ENCODE results near the gene CREBBP. TPM values are rescaled to one million over a fixed set of nuclear protein-coding genes. Genes with fewer than 3 reads are reported as not detected.

CREBBP gene
- total and polyA plus RNA-seq, 9 of the 15 experiments (the other 6 are each of a cell fraction or from before 2014, with no cell fraction given) = 0.70 to 24.8 (median 5.6) TPM

DNA sequence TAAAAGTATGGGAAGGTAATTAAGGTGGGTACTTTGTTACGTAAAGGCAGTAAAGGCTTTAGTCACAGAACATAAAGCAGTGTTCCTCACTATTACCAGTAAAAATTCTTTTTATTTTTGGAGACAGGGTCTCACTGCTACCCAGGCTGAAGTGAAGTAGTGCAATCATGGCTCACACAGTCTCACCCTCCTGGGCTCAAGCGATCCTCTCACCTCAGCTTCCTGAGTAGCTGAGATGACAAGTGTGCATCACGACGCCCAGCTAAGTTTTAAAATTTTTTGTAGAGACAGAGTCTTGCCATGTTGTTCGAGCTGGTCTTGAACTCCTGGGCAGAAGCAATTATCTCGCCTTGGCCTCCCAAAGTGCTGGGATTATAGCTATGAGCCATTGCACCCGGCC, 80.5 kb downstream of the CREBBP start:
- POLR2A ChIA-PET = no interaction called here
- no peak for FAIRE-seq
- H3K4me1 ChIP-seq (replicated peaks in 1 of 2; ENCODE audit: control insufficient read depth in 2 of 2, insufficient read depth in 2 of 2, low read length in 2 of 2) = peaks cover 5 to 24% of the 10 kb centered on the region in 2 experiments; a peak in 4 of 5 replicates
- TF ChIP-seq CHD2 (IDR thresholded peaks at IDR 0.05; ENCODE audit: low read depth, low read length) = no peak
- TF ChIP-seq ELF4 (CRISPR knock-in tag; IDR thresholded peaks at IDR 0.05) = no peak
- no peak for TF ChIP-seq ZNF512 (tag; IDR thresholded peaks at IDR 0.05)
- no peak for TF ChIP-seq PHB (CRISPR knock-in tag; IDR thresholded peaks at IDR 0.05)
- TF ChIP-seq SRF (CRISPR knock-in tag; IDR thresholded peaks at IDR 0.05) = no peak
- no peak for TF ChIP-seq DLX4 (CRISPR knock-in tag; IDR thresholded peaks at IDR 0.05)
- TF ChIP-seq YBX1 (IDR thresholded peaks at IDR 0.05) = no peak
- no peak for TF ChIP-seq NR0B1 (IDR thresholded peaks at IDR 0.05; ENCODE audit: partially characterized antibody)
- no peak for TF ChIP-seq SAP30 (IDR thresholded peaks at IDR 0.05; ENCODE audit: borderline replicate concordance, insufficient read depth, low read depth, low read length, poor library complexity, severe bottlenecking)
- TF ChIP-seq ZNF224 (CRISPR knock-in tag; IDR thresholded peaks at IDR 0.05) = no peak
- no peak for TF ChIP-seq NFRKB (IDR thresholded peaks at IDR 0.05; ENCODE audit: low read depth)

More for the DNA sequence above, 80.5 kb downstream of the CREBBP start:
- BruUV-seq (replicated peaks) = no TSS peak
- Histone ChIP-seq H3K4me2 (ENCODE audit: insufficient read depth, low read length) (no peak overlapping the region), H3K9me3 (replicated peaks; ENCODE audit: control insufficient read depth, insufficient read depth, low read depth, low read length) (no peaks in the 10 kb centered on the region), H3K9me1 (ENCODE audit: control insufficient read depth, insufficient read depth, low read length) (no peaks in the 10 kb centered on the region), H3K27ac (ENCODE audit: extremely low read depth, low read depth, low read length) (no peak overlapping the region), H4K20me1 (replicated peaks; ENCODE audit: control insufficient read depth, insufficient read depth, low read length) (peaks cover 4% of the 10 kb centered on the region; the same call in 1 of the 2 replicates), H2AFZ (ENCODE audit: low read depth, low read length) (no peak overlapping the region), H3K79me2 (ENCODE audit: control insufficient read depth, insufficient read depth, low read length) (peaks cover 61% of the 10 kb centered on the region), H3K9ac (ENCODE audit: insufficient read depth in 1 of 2, low read depth in 2 of 2, low read length in 2 of 2) (no peak overlapping the region), H3K4me3 (no peak overlapping the region), H3K36me3 (ENCODE audit: control insufficient read depth, insufficient read depth, low read length) (no peaks in the 10 kb centered on the region), H3K27me3 (ENCODE audit: control insufficient read depth in 2 of 2, insufficient read depth in 2 of 2, low read length in 2 of 2) (no peaks in the 10 kb centered on the region)
- intact Hi-C loops (cut with micrococcal nuclease) = no loop called here
- CTCF ChIA-PET (ENCODE audit: low intra/inter-chr PET ratio) = no interaction called here
- DNase-seq (ENCODE audit: extremely low read depth in 1 of 4, low spot score in 3 of 4) (no peak), ATAC-seq (no peak)
- 83% methylated on average over 7 of the region's 7 CpGs for WGBS (ENCODE audit: insufficient coverage, low coverage, missing lambda C conversion rate)
- in situ Hi-C loops (cut with MboI) = no loop called here

Measured in K562 (cell line).